DND-41 (cell line): ENCODE data around the gene DCUN1D1.
A peak's percentile ranks its signal among the peaks of the same experiment; 100 is the strongest.

Experiments
- ATAC-seq: fragments of 200-7000 bp; cut with Tn5 transposase; 3 replicates; pipeline ENCODE4 v1.9.1; 2021; ENCODE audit warnings: low read depth; ENCODE audit not compliant: insufficient read depth
- DNase-seq: peaks from one replicate; pipeline ENCODE4 v3.0.0-alpha.2; 2020
- H2AFZ ChIP-seq: 2 replicates; pipeline ENCODE4 v1.6.0; 2012; ENCODE audit warnings: low read depth, low read length
- H3K27ac ChIP-seq: 2 replicates; pipeline ENCODE4 v1.5.1; 2012; ENCODE audit warnings: low read length, inconsistent platforms
- H3K27me3 ChIP-seq: fragments of 200-600 bp; sonication (generic); 2 replicates; pipeline ENCODE4 v1.6.0; 2012; ENCODE audit warnings: low read length, mild to moderate bottlenecking, inconsistent platforms; ENCODE audit not compliant: insufficient read depth, poor library complexity
- H3K36me3 ChIP-seq: 2 replicates; pipeline ENCODE4 v1.5.1; 2012; ENCODE audit warnings: low read length, inconsistent platforms; ENCODE audit not compliant: insufficient read depth
- H3K4me1 ChIP-seq: 2 replicates; pipeline ENCODE4 v1.5.1; 2012; ENCODE audit warnings: mild to moderate bottlenecking, low read length; ENCODE audit not compliant: insufficient read depth
- H3K4me2 ChIP-seq: 2 replicates; pipeline ENCODE4 v1.6.0; 2012; ENCODE audit warnings: mild to moderate bottlenecking, moderate library complexity, low read length, inconsistent platforms; ENCODE audit not compliant: insufficient read depth
- H3K4me3 ChIP-seq, 2 experiments: fragments of 200-600 bp in 1 of 2; shearing (Covaris generic) in 1 of 2; 2 replicates each; pipeline ENCODE4 v1.5.1; 2012 to 2016; ENCODE audit warnings: inconsistent platforms in 2 of 2, low read length in 2 of 2, mild to moderate bottlenecking in 2 of 2, low read depth in 1 of 2, moderate library complexity in 1 of 2
- H3K79me2 ChIP-seq: 2 replicates; pipeline ENCODE4 v1.6.0; 2012; ENCODE audit warnings: low read length, inconsistent platforms; ENCODE audit not compliant: insufficient read depth
- H3K9ac ChIP-seq: 2 replicates; pipeline ENCODE4 v1.6.0; 2012; ENCODE audit warnings: low read depth, mild to moderate bottlenecking, inconsistent platforms, low read length, moderate library complexity
- H3K9me3 ChIP-seq: 2 replicates; pipeline ENCODE4 v1.5.1; 2012; ENCODE audit warnings: low read length, moderate library complexity, mild to moderate bottlenecking, inconsistent platforms; ENCODE audit not compliant: insufficient read depth, severe bottlenecking
- H4K20me1 ChIP-seq: 2 replicates; pipeline ENCODE4 v1.6.0; 2012; ENCODE audit warnings: low read length; ENCODE audit not compliant: insufficient read depth
- EZH2 ChIP-seq: IDR thresholded peaks from 3 replicates; pipeline ENCODE4 v1.6.1; 2012; ENCODE audit warnings: borderline replicate concordance, low read depth, mild to moderate bottlenecking, moderate library complexity, low read length, inconsistent platforms; ENCODE audit not compliant: severe bottlenecking
- TF ChIP-seq, protein P1 (sequence below): IDR thresholded peaks from 2 replicates; pipeline ENCODE4 v1.5.1; 2012; ENCODE audit warnings: borderline replicate concordance, low read length, moderate library complexity, mild to moderate bottlenecking; ENCODE audit not compliant: poor library complexity, severe bottlenecking; ENCODE audit errors: extremely low read depth

The DCUN1D1 gene

DNA sequence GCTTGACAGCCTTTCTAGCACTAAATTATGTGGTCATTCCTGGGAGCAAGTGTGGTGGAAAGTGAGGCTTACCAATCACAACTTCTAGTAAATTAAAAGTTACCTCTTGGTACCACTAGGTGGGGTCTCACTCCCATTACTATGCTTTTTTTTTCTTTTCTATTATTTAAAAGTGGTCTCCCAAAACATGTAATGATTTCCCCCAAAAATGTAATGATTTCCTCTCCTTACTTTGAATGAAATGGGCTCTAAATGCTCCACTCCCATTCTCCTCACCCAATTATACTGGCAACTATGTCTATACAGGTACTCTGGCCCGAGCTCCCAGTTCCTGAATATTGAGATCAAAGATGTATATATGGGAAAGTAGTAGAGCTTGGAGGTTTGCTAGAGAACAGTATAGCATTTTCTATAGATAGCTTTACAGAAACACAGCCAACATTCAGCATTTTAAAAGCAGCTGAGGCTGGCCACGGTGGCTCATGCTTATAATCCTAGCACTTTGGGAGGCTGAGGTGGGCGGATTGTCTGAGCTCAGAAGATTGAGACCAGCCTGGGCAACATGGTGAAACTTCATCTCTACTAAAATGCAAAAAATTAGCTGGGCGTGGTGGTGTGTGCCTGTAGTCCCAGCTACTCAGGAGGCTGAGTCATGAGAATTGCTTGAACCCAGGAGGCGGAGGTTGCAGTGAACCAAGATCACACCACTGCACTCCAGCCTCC, 70.9 kb downstream of the DCUN1D1 start:
- Histone ChIP-seq H3K4me2 (no peak overlapping the region), H4K20me1 (no peaks in the 10 kb centered on the region), H3K79me2 (no peaks in the 10 kb centered on the region), H3K4me1 (peaks cover 45% of the 10 kb centered on the region), H3K36me3 (peaks cover 12% of the 10 kb centered on the region; the same call in 1 of the 2 replicates), H3K9me3 (no peaks in the 10 kb centered on the region), H3K9ac (no peak overlapping the region), H3K4me3 (no peak overlapping the region), H3K27ac (peak overlapping the region; percentile 32; the same call in 1 of the 2 replicates), H2AFZ (no peak overlapping the region), H3K27me3 (no peaks in the 10 kb centered on the region)
- TF ChIP-seq, protein P1, sequence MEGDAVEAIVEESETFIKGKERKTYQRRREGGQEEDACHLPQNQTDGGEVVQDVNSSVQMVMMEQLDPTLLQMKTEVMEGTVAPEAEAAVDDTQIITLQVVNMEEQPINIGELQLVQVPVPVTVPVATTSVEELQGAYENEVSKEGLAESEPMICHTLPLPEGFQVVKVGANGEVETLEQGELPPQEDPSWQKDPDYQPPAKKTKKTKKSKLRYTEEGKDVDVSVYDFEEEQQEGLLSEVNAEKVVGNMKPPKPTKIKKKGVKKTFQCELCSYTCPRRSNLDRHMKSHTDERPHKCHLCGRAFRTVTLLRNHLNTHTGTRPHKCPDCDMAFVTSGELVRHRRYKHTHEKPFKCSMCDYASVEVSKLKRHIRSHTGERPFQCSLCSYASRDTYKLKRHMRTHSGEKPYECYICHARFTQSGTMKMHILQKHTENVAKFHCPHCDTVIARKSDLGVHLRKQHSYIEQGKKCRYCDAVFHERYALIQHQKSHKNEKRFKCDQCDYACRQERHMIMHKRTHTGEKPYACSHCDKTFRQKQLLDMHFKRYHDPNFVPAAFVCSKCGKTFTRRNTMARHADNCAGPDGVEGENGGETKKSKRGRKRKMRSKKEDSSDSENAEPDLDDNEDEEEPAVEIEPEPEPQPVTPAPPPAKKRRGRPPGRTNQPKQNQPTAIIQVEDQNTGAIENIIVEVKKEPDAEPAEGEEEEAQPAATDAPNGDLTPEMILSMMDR, result peak; percentile 65
- TF ChIP-seq EZH2, result no peak
- no peak for DNase-seq
- ATAC-seq, result no peak

DNA sequence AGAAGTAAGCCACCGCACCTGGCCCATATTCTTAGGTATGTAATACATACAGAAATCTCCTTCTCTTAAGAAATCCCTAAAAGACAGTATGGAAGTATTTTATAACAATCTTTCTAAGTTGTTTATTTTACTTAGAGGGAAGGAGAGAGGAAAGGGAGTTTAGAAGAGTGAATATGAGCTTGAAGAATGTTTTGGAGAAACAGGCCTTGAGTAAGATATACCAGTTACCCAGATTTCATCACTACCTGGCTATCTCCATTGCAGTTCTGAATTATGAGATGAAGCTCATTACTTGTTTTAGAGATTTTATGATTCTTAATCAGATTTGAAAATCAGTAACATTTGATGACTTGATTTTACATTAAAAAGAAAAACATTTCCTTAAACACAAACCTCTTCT, 71.9 kb downstream of the DCUN1D1 start:
- no peaks in the 10 kb centered on the region for H3K9me3 ChIP-seq
- H3K79me2 ChIP-seq, result no peaks in the 10 kb centered on the region
- H3K27me3 ChIP-seq, result no peaks in the 10 kb centered on the region
- DNase-seq, result no peak
- no peak for ATAC-seq
- H3K9ac ChIP-seq, result no peak overlapping the region
- H3K27ac ChIP-seq, result no peak overlapping the region
- no peak overlapping the region for H2AFZ ChIP-seq
- no peak overlapping the region for H3K4me2 ChIP-seq
- H3K4me3 ChIP-seq, result no peak overlapping the region
- no peaks in the 10 kb centered on the region for H4K20me1 ChIP-seq
- peaks cover 19% of the 10 kb centered on the region for H3K36me3 ChIP-seq
- TF ChIP-seq, protein P1, result no peak
- TF ChIP-seq EZH2, result no peak
- H3K4me1 ChIP-seq, result peaks cover 35% of the 10 kb centered on the region

DNA sequence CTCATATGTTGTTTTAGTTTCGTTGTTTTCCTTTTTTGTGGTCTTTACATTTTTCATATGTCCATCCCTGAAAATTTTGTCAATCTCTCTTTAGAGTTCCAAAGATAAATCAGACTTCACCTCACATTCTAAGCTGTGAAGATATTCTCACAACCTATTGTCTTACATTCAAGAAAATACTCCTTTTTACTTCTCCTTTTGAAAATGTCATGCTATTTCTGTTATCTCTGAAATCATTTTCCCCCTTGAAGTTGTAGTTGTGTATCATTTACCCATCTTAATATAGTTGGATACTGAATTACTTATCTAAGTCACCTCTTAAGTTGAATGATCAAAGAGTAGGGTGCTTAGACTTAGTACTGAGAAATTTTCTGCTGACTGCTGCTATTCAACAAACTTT, 74.3 kb downstream of the DCUN1D1 start:
- H3K79me2 ChIP-seq, result no peaks in the 10 kb centered on the region
- ATAC-seq (no peak), DNase-seq (no peak)
- TF ChIP-seq, protein P1, result no peak
- no peak for TF ChIP-seq EZH2
- no peak overlapping the region for H3K4me3 ChIP-seq
- H2AFZ ChIP-seq, result no peak overlapping the region
- H3K36me3 ChIP-seq, result peaks cover 23% of the 10 kb centered on the region
- no peak overlapping the region for H3K9ac ChIP-seq
- H3K4me2 ChIP-seq, result no peak overlapping the region
- no peaks in the 10 kb centered on the region for H4K20me1 ChIP-seq
- no peak overlapping the region for H3K27ac ChIP-seq
- H3K27me3 ChIP-seq, result no peaks in the 10 kb centered on the region
- H3K4me1 ChIP-seq, result peaks cover 11% of the 10 kb centered on the region
- no peaks in the 10 kb centered on the region for H3K9me3 ChIP-seq

DNA sequence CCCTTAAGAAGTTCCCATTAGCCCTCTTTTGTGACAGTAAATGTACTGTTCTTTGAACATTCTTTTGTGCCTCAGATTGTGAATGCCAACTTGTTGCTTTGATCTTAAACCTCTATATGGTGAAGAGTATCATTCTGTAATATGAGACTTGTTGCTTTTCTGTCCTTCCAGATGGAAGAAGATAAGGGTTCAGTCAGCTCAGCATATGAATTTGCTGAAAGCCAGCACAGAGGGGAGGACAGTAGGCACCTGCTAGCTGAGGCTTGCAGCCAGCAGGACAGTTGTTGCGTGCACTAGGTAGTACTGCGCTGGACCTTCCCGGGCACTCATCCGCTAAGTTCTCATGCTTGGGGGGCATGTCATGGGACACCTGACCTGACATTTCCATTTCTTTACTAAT, 74.7 kb downstream of the DCUN1D1 start:
- H3K4me1 ChIP-seq, result peaks cover 6% of the 10 kb centered on the region
- H4K20me1 ChIP-seq, result no peaks in the 10 kb centered on the region

More for the DNA sequence above, 74.7 kb downstream of the DCUN1D1 start:
- peak; percentile 37; the same call in 1 of the 3 replicates for ATAC-seq
- H3K9ac ChIP-seq, result no peak overlapping the region
- no peak overlapping the region for H3K4me2 ChIP-seq
- TF ChIP-seq, protein P1, result no peak
- TF ChIP-seq EZH2, result no peak
- no peak overlapping the region for H3K4me3 ChIP-seq
- H2AFZ ChIP-seq, result no peak overlapping the region
- no peak overlapping the region for H3K27ac ChIP-seq
- H3K79me2 ChIP-seq, result no peaks in the 10 kb centered on the region
- H3K9me3 ChIP-seq, result no peaks in the 10 kb centered on the region
- DNase-seq, result no peak
- H3K36me3 ChIP-seq, result peaks cover 23% of the 10 kb centered on the region
- H3K27me3 ChIP-seq, result no peaks in the 10 kb centered on the region
